GM23338 (cell line): ENCODE measurements around the gene KICS2.

Experiments
- CREB1 ChIP-seq: fragments of 250-450 bp; sonication (Bioruptor Pico); IDR thresholded peaks from 2 replicates; pipeline ENCODE4 v1.5.0; 2020; ENCODE audit warnings: low read depth, mild to moderate bottlenecking, moderate library complexity
- CTCF ChIP-seq, 2 experiments: fragments of 200-600 bp in 1 of 2; sonication (generic) in 1 of 2; conservative IDR thresholded peaks; 2 replicates each; pipeline versions ENCODE4 v1.5.1 to v1.6.1; 2016 to 2017; ENCODE audit warnings: antibody characterized with exemption in 2 of 2, low read depth in 2 of 2, mild to moderate bottlenecking in 2 of 2, moderate library complexity in 1 of 2
- ETS1 ChIP-seq: IDR thresholded peaks from 2 replicates; pipeline ENCODE4 v1.6.1; 2016; ENCODE audit warnings: antibody characterized with exemption
- EZH2 ChIP-seq: fragments of 200-600 bp; sonication (generic); IDR thresholded peaks from one replicate; pipeline ENCODE4 v1.8.0; 2017; ENCODE audit warnings: antibody characterized with exemption, mild to moderate bottlenecking, low read depth; ENCODE audit not compliant: unreplicated experiment
- POLR2AphosphoS5 ChIP-seq: IDR thresholded peaks from 2 replicates; pipeline ENCODE4 v1.6.1; 2016; ENCODE audit warnings: antibody characterized with exemption, low read depth
- REST ChIP-seq: IDR thresholded peaks from one replicate; pipeline ENCODE4 v1.6.1; 2018; ENCODE audit warnings: antibody characterized with exemption; ENCODE audit not compliant: unreplicated experiment
- STAT1 ChIP-seq: IDR thresholded peaks from one replicate; pipeline ENCODE4 v1.6.1; 2016; ENCODE audit warnings: antibody characterized with exemption; ENCODE audit not compliant: unreplicated experiment
- ZNF114 ChIP-seq: fragments of 250-450 bp; sonication (Bioruptor Pico); IDR thresholded peaks from 2 replicates; pipeline ENCODE4 v1.5.0; 2020; ENCODE audit warnings: mild to moderate bottlenecking, moderate library complexity
- ZNF331 ChIP-seq: fragments of 250-450 bp; sonication (Bioruptor Pico); IDR thresholded peaks from 2 replicates; pipeline ENCODE4 v1.5.0; 2020; ENCODE audit warnings: low read depth, mild to moderate bottlenecking, moderate library complexity
- ZNF462 ChIP-seq: fragments of 250-450 bp; sonication (Bioruptor Pico); IDR thresholded peaks from 2 replicates; pipeline ENCODE4 v1.5.0; 2020; ENCODE audit warnings: mild to moderate bottlenecking, moderate library complexity

- no peak for TF ChIP-seq CTCF (conservative IDR thresholded peaks at IDR 0.05; ENCODE audit: low read depth in 2 of 2)
- TF ChIP-seq ZNF462 (CRISPR knock-in tag): no peak
- TF ChIP-seq POLR2AphosphoS5: peak; percentile 63
- no peak for TF ChIP-seq EZH2
- no peak for TF ChIP-seq ZNF114 (CRISPR knock-in tag)
- TF ChIP-seq CREB1 (CRISPR knock-in tag): peak; percentile 98
- TF ChIP-seq REST: no peak
- TF ChIP-seq ETS1: no peak
- TF ChIP-seq ZNF331 (CRISPR knock-in tag): no peak
- no peak for TF ChIP-seq STAT1
These were observed at the start of gene KICS2 for GRCh38 chr12:64222009-64222765.
